GM20000 (cell line): ENCODE data around the gene RICTOR.

Source experiments
- DNase-seq: peaks from one replicate; pipeline ENCODE4 v3.0.0; 2012; ENCODE audit warnings: low spot score
- CTCF ChIP-seq: IDR thresholded peaks from 2 replicates; pipeline ENCODE4 v1.5.1; 2012; ENCODE audit warnings: mild to moderate bottlenecking, control low read depth; ENCODE audit errors: extremely low read depth, missing control alignments

The RICTOR gene

GRCh38 chr5:39062530-39062929, 11.7 kb downstream of the RICTOR start:
- no peak for DNase-seq
- no peak for TF ChIP-seq CTCF

DNA sequence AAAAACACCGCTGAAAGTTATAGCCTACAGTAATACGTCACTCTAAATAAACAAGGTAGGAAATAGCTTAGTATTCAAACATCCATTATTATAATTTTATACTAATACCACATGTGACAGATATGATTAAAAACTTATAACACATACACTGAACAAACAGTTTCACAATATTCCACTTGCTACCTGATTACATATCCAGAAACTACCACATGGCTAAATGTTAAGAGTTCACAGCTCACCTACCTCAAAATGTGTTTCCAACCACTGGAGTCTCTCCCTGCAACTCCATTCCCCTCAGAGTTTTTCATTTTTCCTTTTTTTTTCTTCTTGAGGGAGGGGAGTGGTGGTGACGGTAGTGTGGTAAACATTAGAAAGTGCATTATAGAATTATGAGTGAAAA, 12.1 kb downstream of the RICTOR start:
- TF ChIP-seq CTCF, result no peak
- no peak for DNase-seq

GRCh38 chr5:39059064-39059463, 15.1 kb downstream of the RICTOR start:
- TF ChIP-seq CTCF, result no peak
- no peak for DNase-seq

- no peak for TF ChIP-seq CTCF
- peak; percentile 42 for DNase-seq
These were observed 15.8 kb downstream of the RICTOR start for GRCh38 chr5:39058178-39058921.

DNA sequence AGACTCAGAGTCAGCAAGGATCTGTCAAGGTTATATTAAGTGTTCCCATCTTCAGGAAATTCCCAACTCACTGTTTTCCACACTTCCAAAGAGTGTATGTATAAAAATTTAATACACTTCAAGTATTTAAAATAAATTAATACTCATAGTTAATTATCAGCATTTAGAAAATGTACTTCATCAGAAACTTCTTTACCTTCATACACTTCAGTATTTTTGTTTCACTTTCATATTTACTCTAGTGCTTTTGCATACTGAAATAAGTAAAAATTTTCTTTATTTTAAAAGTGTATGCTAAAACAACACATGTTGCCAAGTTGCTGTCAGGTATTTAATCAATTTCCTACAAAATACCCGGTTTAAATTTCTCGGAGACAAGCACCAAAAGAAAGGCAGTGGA, 16.5 kb downstream of the RICTOR start:
- TF ChIP-seq CTCF, result no peak
- no peak for DNase-seq

GRCh38 chr5:39055768-39056398, 18.3 kb downstream of the RICTOR start:
- TF ChIP-seq CTCF, result no peak
- no peak for DNase-seq

DNA sequence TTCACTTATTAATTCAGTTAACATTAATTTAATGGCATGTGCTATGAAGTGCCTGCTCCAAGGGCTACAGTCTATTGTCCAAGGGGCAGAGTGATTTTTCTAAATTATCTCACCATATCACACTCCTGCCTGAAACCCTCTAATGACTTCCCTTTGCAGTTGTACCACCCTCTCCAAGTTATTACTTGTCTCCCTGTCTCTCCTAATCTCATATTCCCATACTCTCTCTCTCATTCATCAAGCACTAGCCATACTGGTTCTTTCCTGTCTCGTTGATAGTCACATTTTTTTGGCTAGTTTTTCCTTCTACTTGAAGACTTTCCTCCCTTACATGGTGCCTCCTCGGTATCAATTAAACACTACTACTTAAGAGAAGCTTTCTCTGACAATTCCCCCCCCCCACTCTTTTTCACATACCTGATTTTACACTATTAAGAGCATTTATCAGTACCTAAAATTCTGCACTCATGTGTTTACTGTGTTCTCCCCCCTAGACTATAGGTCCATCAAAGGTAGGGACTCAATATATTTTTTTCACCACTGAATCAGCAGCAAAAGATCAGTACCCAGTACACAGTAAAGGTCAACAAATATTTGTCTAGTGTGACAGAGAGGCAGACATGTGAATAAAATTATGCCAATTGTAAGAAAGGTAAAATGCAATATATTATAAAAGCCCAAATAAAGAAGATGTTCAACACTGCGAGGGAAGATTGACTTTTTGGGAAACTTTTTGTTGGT, 19.0 kb downstream of the RICTOR start:
- no peak for TF ChIP-seq CTCF
- DNase-seq, result no peak
